Lower leg skin (tissue), 4 donors: ENCODE data around the gene DYNC1I1. TPM values are rescaled to one million over a fixed set of nuclear protein-coding genes. Genes with fewer than 3 reads are reported as not detected.

Experiments used
- DNase-seq, 2 donors: peaks; one replicate each; pipeline ENCODE4 v3.0.0-alpha.2; 2019; ENCODE audit warnings: low spot score in 2 of 2
- H3K4me3 ChIP-seq: fragments of 200-600 bp; sonication (generic); 2 replicates; pipeline ENCODE4 v1.5.1; 2017; ENCODE audit warnings: mild to moderate bottlenecking, low read depth; ENCODE audit not compliant: poor library complexity, severe bottlenecking
- CTCF ChIP-seq, 3 donors: fragments of 450-650 bp; IDR thresholded peaks; one replicate each; pipeline ENCODE4 v1.5.1; 2016; ENCODE audit warnings: antibody characterized with exemption in 3 of 3, mild to moderate bottlenecking in 3 of 3, moderate library complexity in 2 of 3
- POLR2A ChIP-seq, 2 donors: fragments of 450-650 bp; IDR thresholded peaks; one replicate each; pipeline ENCODE4 v1.6.1; 2016 to 2017; ENCODE audit warnings: antibody characterized with exemption in 2 of 2, mild to moderate bottlenecking in 1 of 2, moderate library complexity in 1 of 2
- WGBS, 2 donors: methylation state at CpG; one replicate each; pipeline ENCODE4 v1.1.5; 2018; 5-methylcytosine and 5-hydroxymethylcytosine counted together
- intact Hi-C: fragments of 100-400 bp; cut with DNase I; formaldehyde crosslinking; loops from one replicate; pipeline ENCODE4 v1.15.0; 2023; ENCODE audit warnings: low total_unique reads
- total RNA-seq, 4 donors: library from RNA; depleted of rRNA; stranded (reverse); fragments of >200 nt; gene quantifications; one replicate each; pipeline ENCODE4 v1.1.0, GENCODE V29; 2016

Gene DYNC1I1
- total RNA-seq, 4 donors from 2014 or later: 0.97 to 7.6 (median 3.7) TPM

- intact Hi-C loops: no loop called here
- WGBS, 2 donors: 80 to 86% methylated on average over 3 of the region's 3 CpGs
- H3K4me3 ChIP-seq: no peak overlapping the region
- TF ChIP-seq POLR2A (IDR thresholded peaks at IDR 0.05): no peak
- TF ChIP-seq CTCF (IDR thresholded peaks at IDR 0.05): no peak
- DNase-seq: no peak
Measured at GRCh38 chr7:95737828-95738505, 34.4 kb upstream of the DYNC1I1 start.

- TF ChIP-seq CTCF (IDR thresholded peaks at IDR 0.05) (no peak), POLR2A (IDR thresholded peaks at IDR 0.05) (no peak)
- H3K4me3 ChIP-seq: no peak overlapping the region
- 56 to 58% methylated on average over 3 of the region's 3 CpGs for WGBS, 2 donors
- no peak for DNase-seq
- intact Hi-C loops: no loop called here
Measured at GRCh38 chr7:95749044-95749443, 23.3 kb upstream of the DYNC1I1 start.

GRCh38 chr7:95749515-95749914 lies 22.8 kb upstream of the DYNC1I1 start:
- no peak for DNase-seq
- intact Hi-C loops: no loop called here

GRCh38 chr7:95753440-95753839 lies 18.9 kb upstream of the DYNC1I1 start:
- DNase-seq: no peak
- no peak for TF ChIP-seq CTCF (IDR thresholded peaks at IDR 0.05)
- TF ChIP-seq POLR2A (IDR thresholded peaks at IDR 0.05): no peak
- intact Hi-C loops: no loop called here
- no peak overlapping the region for H3K4me3 ChIP-seq

More at GRCh38 chr7:95749515-95749914, 22.8 kb upstream of the DYNC1I1 start:
- H3K4me3 ChIP-seq: no peak overlapping the region
- no peak for TF ChIP-seq CTCF (IDR thresholded peaks at IDR 0.05)
- no peak for TF ChIP-seq POLR2A (IDR thresholded peaks at IDR 0.05)

GRCh38 chr7:95755277-95755934 lies 16.9 kb upstream of the DYNC1I1 start:
- intact Hi-C loops: no loop called here
- TF ChIP-seq CTCF (IDR thresholded peaks at IDR 0.05): no peak
- no peak for TF ChIP-seq POLR2A (IDR thresholded peaks at IDR 0.05)
- no peak for DNase-seq
- WGBS, 2 donors: 73 to 83% methylated on average over 6 of the region's 6 CpGs
- no peak overlapping the region for H3K4me3 ChIP-seq
